H9 (cell line): ENCODE measurements around the gene RBM45. TPM values are rescaled to one million over a fixed set of nuclear protein-coding genes. Genes with fewer than 3 reads are reported as not detected.

Source experiments
- DNase-seq: peaks from one replicate; pipeline ENCODE4 v3.0.0-alpha.2; 2017
- H2AFZ ChIP-seq: one replicate; pipeline ENCODE4 v1.6.1; 2013; ENCODE audit warnings: mild to moderate bottlenecking, low read length, control low read depth, moderate library complexity
- H2AK5ac ChIP-seq: 2 replicates; pipeline ENCODE4 v1.6.1; 2013; ENCODE audit warnings: low read length, control low read depth, mixed read lengths; ENCODE audit not compliant: insufficient read length
- H2BK120ac ChIP-seq: one replicate; pipeline ENCODE4 v1.6.1; 2013; ENCODE audit warnings: low read depth, mild to moderate bottlenecking, low read length, control low read depth, inconsistent platforms; ENCODE audit not compliant: poor library complexity, severe bottlenecking
- H2BK12ac ChIP-seq: 2 replicates; pipeline ENCODE4 v1.6.1; 2013; ENCODE audit warnings: low read length, control low read depth, mixed read lengths, low read depth; ENCODE audit not compliant: insufficient read length
- H2BK15ac ChIP-seq: 2 replicates; pipeline ENCODE4 v1.6.1; 2013; ENCODE audit warnings: low read depth, low read length, control low read depth
- H2BK20ac ChIP-seq: one replicate; pipeline ENCODE4 v1.6.1; 2013; ENCODE audit warnings: low read depth, mild to moderate bottlenecking, low read length, control low read depth, inconsistent platforms; ENCODE audit not compliant: poor library complexity, severe bottlenecking
- H2BK5ac ChIP-seq: 2 replicates; pipeline ENCODE4 v1.6.1; 2013; ENCODE audit warnings: low read length, control low read depth, mixed read lengths; ENCODE audit not compliant: insufficient read length
- H3K14ac ChIP-seq: 2 replicates; pipeline ENCODE4 v1.6.1; 2013; ENCODE audit warnings: low read length, control low read depth; ENCODE audit not compliant: insufficient read depth
- H3K18ac ChIP-seq: 2 replicates; pipeline ENCODE4 v1.6.1; 2013; ENCODE audit warnings: low read depth, mild to moderate bottlenecking, mixed read lengths, low read length, control low read depth; ENCODE audit not compliant: insufficient read length
- H3K23ac ChIP-seq: 2 replicates; pipeline ENCODE4 v1.6.1; 2013; ENCODE audit warnings: low read length, control low read depth, mixed read lengths, low read depth; ENCODE audit not compliant: insufficient read length
- H3K23me2 ChIP-seq: 2 replicates; pipeline ENCODE4 v1.6.1; 2013; ENCODE audit warnings: low read depth, mild to moderate bottlenecking, mixed read lengths, low read length, control low read depth; ENCODE audit not compliant: insufficient read length, poor library complexity, severe bottlenecking
- H3K27ac ChIP-seq: 2 replicates; pipeline ENCODE4 v1.5.1; 2013; ENCODE audit warnings: low read length, control low read depth, mixed read lengths, low read depth; ENCODE audit not compliant: insufficient read length
- H3K27me3 ChIP-seq: 2 replicates; pipeline ENCODE4 v1.6.1; 2013; ENCODE audit warnings: low read length, control low read depth, inconsistent platforms; ENCODE audit not compliant: insufficient read depth
- H3K4ac ChIP-seq: 2 replicates; pipeline ENCODE4 v1.6.1; 2013; ENCODE audit warnings: low read depth, mild to moderate bottlenecking, control low read depth, inconsistent platforms, low read length, moderate library complexity
- H3K4me1 ChIP-seq: 2 replicates; pipeline ENCODE4 v1.6.1; 2013; ENCODE audit warnings: low read length, control low read depth, inconsistent platforms; ENCODE audit not compliant: insufficient read depth
- H3K4me2 ChIP-seq: 2 replicates; pipeline ENCODE4 v1.6.1; 2013; ENCODE audit warnings: low read length, control low read depth, mixed read lengths; ENCODE audit not compliant: insufficient read length, insufficient read depth
- H3K56ac ChIP-seq: 2 replicates; pipeline ENCODE4 v1.6.1; 2013; ENCODE audit warnings: low read depth, mild to moderate bottlenecking, mixed read lengths, low read length, control low read depth; ENCODE audit not compliant: insufficient read length
- H3K79me1 ChIP-seq: 2 replicates; pipeline ENCODE4 v1.6.1; 2013; ENCODE audit warnings: low read depth, mild to moderate bottlenecking, moderate library complexity, low read length, control low read depth, inconsistent platforms; ENCODE audit not compliant: insufficient read depth, poor library complexity, severe bottlenecking
- H3K79me2 ChIP-seq: 2 replicates; pipeline ENCODE4 v1.6.1; 2013; ENCODE audit warnings: low read length, control low read depth, inconsistent platforms; ENCODE audit not compliant: insufficient read depth
- H3K9ac ChIP-seq: 2 replicates; pipeline ENCODE4 v1.6.1; 2013; ENCODE audit warnings: low read length, control low read depth, mixed read lengths; ENCODE audit not compliant: insufficient read length; ENCODE audit errors: extremely low read depth
- H3K9me3 ChIP-seq: one replicate; pipeline ENCODE4 v1.6.1; 2013; ENCODE audit warnings: low read depth, low read length, inconsistent platforms; ENCODE audit not compliant: control insufficient read depth
- H3T11ph ChIP-seq: one replicate; pipeline ENCODE4 v1.6.1; 2013; ENCODE audit warnings: mild to moderate bottlenecking, low read length, control low read depth, inconsistent platforms
- H4K20me1 ChIP-seq: one replicate; pipeline ENCODE4 v1.6.1; 2013; ENCODE audit not compliant: control insufficient read depth, insufficient read length, insufficient read depth
- H4K5ac ChIP-seq: 2 replicates; pipeline ENCODE4 v1.6.1; 2013; ENCODE audit warnings: low read depth, mild to moderate bottlenecking, mixed read lengths, low read length, control low read depth; ENCODE audit not compliant: insufficient read length
- H4K8ac ChIP-seq: replicated peaks from 2 replicates; pipeline ENCODE4 v1.6.1; 2013; ENCODE audit warnings: low read length, control low read depth, mixed read lengths, low read depth; ENCODE audit not compliant: insufficient read length
- H4K91ac ChIP-seq: 2 replicates; pipeline ENCODE4 v1.6.1; 2013; ENCODE audit warnings: low read depth, mild to moderate bottlenecking, moderate library complexity, mixed read lengths, low read length, control low read depth; ENCODE audit not compliant: insufficient read length
- H3K27ac Mint-ChIP-seq, 3 experiments: 2 replicates in 2 of 3; 3 replicates in 1 of 3; pipeline ENCODE4 v1.8.0; 2020 to 2021; ENCODE audit warnings: mixed read lengths in 3 of 3, mild to moderate bottlenecking in 1 of 3, moderate library complexity in 1 of 3
- H3K27me3 Mint-ChIP-seq: 2 replicates; pipeline ENCODE4 v1.8.0; 2021; ENCODE audit warnings: low read depth, mild to moderate bottlenecking, moderate library complexity, mixed read lengths
- H3K36me3 Mint-ChIP-seq, 3 experiments: 2 replicates in 2 of 3; 3 replicates in 1 of 3; pipeline ENCODE4 v1.8.0; 2020 to 2021; ENCODE audit warnings: low read depth in 3 of 3, mixed read lengths in 3 of 3; ENCODE audit not compliant: insufficient read depth in 1 of 3
- H3K4me1 Mint-ChIP-seq, 2 experiments: 2 replicates each; pipeline ENCODE4 v1.8.0; 2020; ENCODE audit warnings: mixed read lengths in 2 of 2
- H3K4me3 Mint-ChIP-seq, 2 experiments: 2 replicates in 1 of 2; 3 replicates in 1 of 2; pipeline ENCODE4 v1.8.0; 2020 to 2021; ENCODE audit warnings: mild to moderate bottlenecking in 2 of 2, mixed read lengths in 2 of 2, moderate library complexity in 1 of 2
- H3K9me3 Mint-ChIP-seq, 2 experiments: 2 replicates in 1 of 2; 3 replicates in 1 of 2; pipeline ENCODE4 v1.8.0; 2020; ENCODE audit warnings: mild to moderate bottlenecking in 2 of 2, mixed read lengths in 2 of 2, moderate library complexity in 1 of 2
- CTCF ChIP-seq: fragments of 200-600 bp; sonication (generic); conservative IDR thresholded peaks from 3 replicates; pipeline ENCODE4 v1.8.0; 2021; ENCODE audit warnings: antibody characterized with exemption, mild to moderate bottlenecking
- WGBS: extraction: QIAGEN DNeasy Blood & Tissue Kit; methylation state at CpG from one replicate; pipeline ENCODE4 v1.1.7; 2013; ENCODE audit warnings: missing lambda C conversion rate, low lambda C conversion rate, mixed read lengths; ENCODE audit not compliant: insufficient read length; ENCODE audit errors: extremely low coverage; 5-methylcytosine and 5-hydroxymethylcytosine counted together
- total RNA-seq: library from RNA; stranded (reverse); gene quantifications from 2 replicates; pipeline ENCODE4 v1.2.1, GENCODE V29; 2021

RBM45 gene
- total RNA-seq, 1 experiment from 2014 or later, result 13.9 TPM

- no peak overlapping the region for H2BK12ac ChIP-seq
- no peak overlapping the region for H2BK20ac ChIP-seq
- H3K14ac ChIP-seq, result no peak overlapping the region
- no peak overlapping the region for H4K91ac ChIP-seq
- no peak overlapping the region for H3K18ac ChIP-seq
- no peak overlapping the region for H2BK120ac ChIP-seq
- H3K4me1 ChIP-seq, result no peaks in the 10 kb centered on the region; the same call in 1 of the 2 replicates
- no peaks in the 10 kb centered on the region for H4K20me1 ChIP-seq
- H3K27ac Mint-ChIP-seq, result no peak overlapping the region
- no peak overlapping the region for H2AK5ac ChIP-seq
- no peaks in the 10 kb centered on the region for H3K36me3 Mint-ChIP-seq
- H2AFZ ChIP-seq, result no peak overlapping the region
- no peaks in the 10 kb centered on the region for H3K79me1 ChIP-seq
- H3K4me1 Mint-ChIP-seq, result peaks cover 0 to 3% of the 10 kb centered on the region in 2 experiments; a peak in 1 of 4 replicates
- H3K9me3 Mint-ChIP-seq, result no peaks in the 10 kb centered on the region
- no peak for DNase-seq
- no CpG with 5 or more reads among the region's 5 CpGs for WGBS
- H3K4me2 ChIP-seq, result no peak overlapping the region
- H2BK15ac ChIP-seq, result no peak overlapping the region
- H4K8ac ChIP-seq, result no peak overlapping the region
- H3K27ac ChIP-seq, result no peak overlapping the region
- H3K4me3 Mint-ChIP-seq, result no peak overlapping the region
- no peak overlapping the region for H3K23ac ChIP-seq
- H3K23me2 ChIP-seq, result no peaks in the 10 kb centered on the region
- H3K79me2 ChIP-seq, result no peaks in the 10 kb centered on the region
- H3K9me3 ChIP-seq, result no peaks in the 10 kb centered on the region
- TF ChIP-seq CTCF, result no peak
- no peak overlapping the region for H4K5ac ChIP-seq
- H3K9ac ChIP-seq, result no peak overlapping the region
- H3K27me3 ChIP-seq, result no peaks in the 10 kb centered on the region
- no peak overlapping the region for H3K56ac ChIP-seq
- H2BK5ac ChIP-seq, result no peak overlapping the region
- H3T11ph ChIP-seq, result no peak overlapping the region
- H3K4ac ChIP-seq, result no peak overlapping the region
- no peaks in the 10 kb centered on the region; the same call in 1 of the 2 replicates for H3K27me3 Mint-ChIP-seq
These were observed 30.2 kb downstream of the RBM45 start for GRCh38 chr2:178142274-178143065.
